ENCODE data around the gene RASSF1.
"Not testable (repeated sequence)": the region's sequence is repeated elsewhere in the genome, so short reads cannot be mapped to it uniquely, and the experiment has no call there.

Gene RASSF1

GRCh38 chr3:50299638-50299928, 41.1 kb downstream of the RASSF1 start:
- DNase-seq, result no peak

DNA sequence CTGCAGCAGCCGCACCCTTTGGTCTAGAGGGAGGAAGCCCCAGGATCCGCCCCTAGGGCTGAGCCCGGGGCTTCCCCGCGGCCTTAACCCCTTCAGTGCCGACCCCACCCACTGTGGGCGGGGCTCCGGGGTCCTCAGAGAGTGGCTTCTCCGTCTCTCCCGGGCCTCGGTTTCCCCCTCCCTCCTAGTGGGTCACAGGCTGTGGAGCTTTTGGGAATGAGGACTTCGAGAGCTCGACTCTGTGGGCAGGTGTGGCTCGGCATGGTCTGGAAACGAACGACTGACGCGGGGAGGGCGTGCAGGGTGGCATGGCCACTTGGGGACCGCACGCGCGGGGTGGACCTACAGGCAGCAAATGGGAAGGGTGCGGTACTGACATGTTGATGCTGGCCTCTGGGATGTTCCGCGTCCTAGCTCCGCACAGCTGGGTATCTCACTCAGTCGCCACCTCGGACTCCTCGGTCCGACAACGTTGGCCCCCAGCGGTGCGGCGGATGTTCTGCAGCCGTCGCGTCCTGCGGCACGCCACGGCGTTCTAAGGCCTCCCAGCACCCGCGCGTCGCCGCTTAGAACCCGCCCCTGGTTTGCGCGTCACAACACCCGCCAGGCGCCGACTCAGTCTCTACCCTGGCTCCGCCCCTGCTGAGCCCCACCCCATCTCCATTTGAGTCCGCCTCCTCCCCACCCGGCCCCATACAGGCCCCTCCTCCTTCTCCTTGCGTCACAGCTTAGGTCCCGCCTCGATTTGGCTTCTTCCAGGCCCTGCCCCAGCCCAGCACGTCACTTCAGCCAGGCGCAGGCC, 41.6 kb downstream of the RASSF1 start, which contains the start of the genes HYAL3 and NAA80:
Gene HYAL3 (minus strand): TSS at position 570 of the 802 bp plus-strand sequence. CDS start 3,803 bp downstream, outside the sequence.
Gene NAA80 (minus strand): TSS at position 570 of the 802 bp plus-strand sequence. CDS start 1,942 bp downstream, outside the sequence.
- DNase-seq, result peak; percentile 98 to 99 (median 99)

DNA sequence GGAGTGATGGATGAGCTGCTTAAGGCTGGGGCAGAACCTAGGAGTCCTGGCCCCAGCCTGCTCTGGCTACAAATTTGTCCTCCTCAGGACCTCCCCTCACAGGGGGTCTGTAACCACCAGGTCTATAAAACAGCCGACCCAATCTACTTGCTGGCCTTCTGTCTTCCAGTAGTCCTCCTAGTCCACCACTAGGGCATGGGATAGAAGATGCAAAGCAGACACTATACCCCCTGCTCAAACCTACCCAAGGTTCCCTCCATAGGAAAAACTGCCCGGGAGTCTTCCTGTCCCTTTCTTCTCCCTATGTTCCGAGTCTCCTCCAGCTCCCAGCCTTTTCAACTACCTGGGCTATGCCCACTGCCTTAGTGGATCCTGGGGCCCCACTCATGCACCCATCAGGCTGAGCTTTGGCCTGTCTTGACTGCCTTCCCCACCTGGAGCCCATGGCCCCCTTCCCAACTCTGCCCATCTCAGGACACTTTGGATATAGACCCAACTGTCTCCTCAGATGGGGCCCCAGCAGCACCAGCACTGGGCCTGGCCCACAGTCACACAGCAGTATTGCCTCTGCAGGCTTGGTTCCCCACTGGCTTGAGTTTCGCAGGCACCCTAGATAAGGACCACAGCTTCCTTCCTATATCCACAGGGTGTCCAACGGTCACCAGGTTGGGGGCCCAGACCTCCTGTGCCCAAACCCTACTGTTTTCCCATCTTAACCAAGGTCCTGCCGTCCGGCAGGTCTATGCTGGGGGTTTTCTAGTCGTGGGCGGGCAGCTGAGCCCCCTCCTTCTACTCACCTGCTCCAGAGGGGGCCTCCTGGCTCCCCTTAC, 42.5 kb downstream of the RASSF1 start:
- peak in 1 of 5 donors; percentile 36 for DNase-seq

DNA sequence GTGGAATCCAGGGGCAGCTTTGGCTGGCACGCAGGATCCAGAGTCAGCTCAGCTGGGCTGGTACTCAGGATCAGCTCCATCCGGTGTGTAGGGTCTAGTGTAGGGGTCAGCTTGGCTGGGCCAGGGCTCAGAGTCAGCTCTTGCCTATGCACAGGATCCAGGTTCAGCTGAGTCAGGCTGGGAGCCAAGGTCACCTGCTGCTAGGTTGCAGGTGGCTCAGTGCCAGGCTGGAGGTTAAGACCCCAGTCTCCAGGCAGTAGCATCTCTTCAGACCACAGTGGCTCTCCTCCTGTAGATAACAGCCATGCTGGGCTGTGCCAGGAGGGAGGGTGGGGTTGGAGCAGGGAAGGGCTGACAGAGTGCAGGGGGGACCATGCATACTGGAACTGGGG, 43.3 kb downstream of the RASSF1 start:
- DNase-seq, result no peak

GRCh38 chr3:50296721-50297383, 43.8 kb downstream of the RASSF1 start:
- no peak for DNase-seq

GRCh38 chr3:50295553-50296431, 44.8 kb downstream of the RASSF1 start:
- DNase-seq, result no peak

DNA sequence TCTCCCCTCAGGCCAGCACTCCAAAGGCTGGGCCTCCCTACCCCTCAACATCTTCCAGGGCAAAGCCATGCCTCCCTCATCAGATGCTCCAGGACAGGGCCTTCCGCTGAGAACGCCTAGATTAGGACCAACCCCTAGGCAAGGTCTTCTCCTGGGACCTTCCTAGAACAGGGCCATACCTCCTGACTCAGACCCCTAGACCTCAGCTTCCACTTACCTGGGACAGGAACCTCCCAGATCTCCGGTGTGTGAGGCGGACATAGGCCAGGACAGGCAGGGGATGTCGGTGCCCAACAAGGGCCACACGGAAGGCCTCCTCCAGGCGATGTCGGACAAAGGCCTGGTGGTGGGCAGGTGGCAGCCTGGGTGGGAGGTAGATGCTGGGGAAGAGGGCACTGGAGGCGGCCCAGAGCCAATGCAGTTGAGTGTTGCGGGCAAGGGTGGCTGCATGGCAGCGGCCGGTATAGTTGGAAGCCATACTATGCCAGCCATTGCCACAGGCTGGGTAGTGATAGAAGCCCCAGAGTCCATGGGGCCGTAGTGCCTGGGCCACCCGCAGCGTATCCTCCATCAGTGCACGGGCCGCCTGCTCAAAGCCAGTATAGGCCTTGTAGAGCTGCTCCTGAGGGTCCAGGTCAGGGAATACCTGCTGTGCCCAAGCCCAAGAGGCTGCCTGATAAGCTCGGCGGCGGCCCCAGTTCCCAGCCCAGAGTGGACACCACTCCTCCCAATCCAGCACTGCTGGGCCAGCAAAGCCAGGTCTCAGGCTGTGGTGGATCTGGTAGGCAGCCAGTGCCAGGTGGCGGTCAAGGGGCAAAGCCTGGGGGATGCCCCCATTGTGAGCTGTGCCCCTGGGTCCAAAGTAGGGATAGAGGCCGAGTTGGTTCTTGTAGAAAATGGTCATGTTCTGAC, 45.9 kb downstream of the RASSF1 start:
- no peak for DNase-seq

DNA sequence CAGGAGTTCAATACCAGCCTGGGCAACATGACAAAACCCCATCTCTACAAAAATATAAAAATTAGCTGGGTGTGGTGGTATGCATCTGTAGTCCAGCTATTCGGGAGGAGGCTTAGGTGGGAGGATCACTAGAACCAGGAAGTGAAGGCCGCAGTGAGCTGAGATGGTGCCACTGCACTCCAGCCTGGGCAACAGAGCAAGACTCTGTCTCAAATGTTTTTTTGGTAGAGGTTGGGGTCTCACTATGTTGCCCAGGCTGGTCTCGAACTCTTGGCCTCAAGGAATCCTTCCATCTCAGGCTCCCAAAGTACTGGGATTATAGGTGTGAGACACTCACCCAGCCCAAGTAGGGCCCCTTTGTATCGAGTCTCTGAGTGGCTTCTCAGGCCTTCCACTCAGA, 46.5 kb downstream of the RASSF1 start:
- no peak for DNase-seq

GRCh38 chr3:50293079-50293801, 47.4 kb downstream of the RASSF1 start:
- DNase-seq, result no peak

DNA sequence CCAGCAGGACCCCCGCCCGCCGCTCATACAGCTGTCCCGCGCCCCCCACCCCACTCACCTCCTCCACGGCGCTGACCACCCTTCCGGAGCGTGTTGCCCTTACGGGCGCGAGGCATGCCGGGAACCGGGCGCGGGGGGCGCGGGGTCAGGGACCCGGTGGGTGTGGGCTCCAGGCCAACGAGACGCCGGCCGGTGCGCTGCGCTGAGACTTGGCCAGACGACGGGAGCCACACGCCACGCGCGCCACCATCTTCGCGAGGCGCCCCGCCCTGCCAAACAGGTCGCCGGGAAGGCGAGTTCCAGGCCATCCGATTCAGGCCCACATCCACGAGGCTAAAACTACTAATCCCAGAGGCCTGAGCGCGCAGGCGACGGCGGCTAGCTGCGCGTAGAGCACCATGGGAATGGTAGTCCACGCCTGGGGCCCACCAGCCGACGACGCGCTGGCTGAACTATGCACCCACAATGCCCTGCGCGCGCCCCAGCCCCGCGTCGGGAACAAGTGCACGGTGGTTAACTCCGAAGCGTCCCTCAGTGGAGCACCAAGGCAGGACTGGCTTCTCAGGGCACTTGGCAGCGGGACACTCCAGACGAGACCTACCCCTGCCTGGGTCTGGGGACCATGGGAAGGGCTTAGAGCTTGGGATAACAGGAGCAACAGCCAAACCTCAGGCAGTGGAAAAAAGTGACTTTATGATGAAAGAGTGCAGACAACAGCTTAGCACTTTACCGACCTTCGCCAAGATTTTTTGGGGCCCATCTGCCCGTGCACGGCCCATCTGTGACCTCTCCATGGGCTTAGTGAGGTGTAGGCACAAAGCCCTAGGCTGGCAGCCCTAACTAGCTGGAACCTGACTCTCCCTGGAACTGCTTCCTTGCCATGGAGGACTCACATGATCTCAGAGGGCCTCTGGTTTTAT, 48.2 kb downstream of the RASSF1 start, which contains the start of gene IFRD2:
Gene IFRD2 (minus strand): TSS at position 271 of the 920 bp plus-strand sequence. CDS start 155 bp downstream, at position 116.
- peak; percentile 90 to 98 (median 94) for DNase-seq

DNA sequence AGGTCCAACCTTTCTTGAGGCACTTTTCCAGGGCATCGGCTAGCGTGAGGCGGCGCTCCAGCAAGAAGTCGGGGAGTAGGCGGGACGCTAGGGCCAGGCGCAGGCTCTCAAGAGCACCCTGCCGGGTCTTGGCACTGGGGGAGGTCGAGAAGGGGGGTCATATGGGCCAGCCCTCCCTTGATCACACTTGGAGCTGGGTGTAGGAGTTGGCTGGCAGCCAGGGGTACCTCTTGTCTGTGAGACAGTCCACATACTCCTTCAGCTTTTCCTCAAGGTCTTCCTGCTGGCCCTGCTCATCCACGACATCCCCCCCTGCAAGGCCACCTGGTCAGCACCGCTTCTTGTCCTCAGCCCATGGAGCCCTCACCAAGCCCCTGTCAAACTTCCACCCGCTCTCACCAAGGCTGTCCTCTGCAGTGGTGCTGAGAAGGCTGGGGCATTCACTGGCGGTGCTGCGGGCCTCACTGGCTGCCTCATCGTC, 50.4 kb downstream of the RASSF1 start:
- no peak for DNase-seq

DNA sequence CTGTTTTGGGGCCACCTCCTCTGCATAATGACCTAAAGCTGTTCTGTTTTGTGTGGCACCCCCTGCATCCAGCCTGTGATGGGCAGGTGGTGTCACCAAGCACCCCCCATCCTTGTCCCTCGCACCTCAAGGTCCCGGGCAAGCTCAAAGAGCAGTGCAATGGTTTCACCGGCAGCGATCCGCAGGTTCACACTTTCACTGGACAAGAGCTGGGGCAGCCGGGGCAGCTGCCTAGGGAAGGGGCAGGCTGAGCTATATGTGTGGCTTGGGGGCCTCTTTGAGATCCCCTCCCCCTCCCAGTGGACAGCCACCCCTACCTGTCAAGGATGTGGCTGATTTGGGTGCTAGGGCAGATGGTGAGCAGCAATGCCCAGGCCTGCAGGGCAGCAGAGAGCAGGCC, 51.5 kb downstream of the RASSF1 start:
- no peak for DNase-seq

DNA sequence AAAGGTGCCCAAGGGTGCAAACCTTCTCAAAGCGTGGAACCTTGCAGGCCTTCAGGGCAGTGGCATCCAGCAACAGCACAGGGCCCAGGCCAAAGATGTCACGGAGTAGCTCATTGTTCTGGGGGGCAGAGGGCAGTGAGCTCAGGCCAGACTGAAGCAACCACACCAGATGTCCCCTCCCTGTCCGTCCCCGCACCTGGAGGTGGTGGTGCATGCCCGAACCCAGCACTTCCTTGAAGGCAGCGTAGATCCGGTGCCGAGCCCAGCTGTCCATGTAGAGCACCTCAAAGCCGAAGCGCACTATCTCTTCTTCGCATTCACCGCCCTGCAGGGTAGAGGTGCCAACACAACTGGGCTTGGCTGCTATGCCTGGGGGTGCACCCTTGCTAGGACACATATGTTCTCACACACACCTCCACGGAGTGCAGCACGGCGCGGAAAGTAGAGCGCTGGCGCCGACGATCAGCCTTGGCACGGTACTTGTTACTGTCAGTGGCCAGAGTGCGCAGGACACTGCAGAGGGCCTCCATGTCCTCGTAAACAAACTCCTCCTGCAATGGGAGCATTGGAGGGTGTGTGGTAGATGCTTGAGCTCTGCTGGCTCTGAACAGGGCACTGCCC, 52.1 kb downstream of the RASSF1 start:
- DNase-seq, result no peak

DNA sequence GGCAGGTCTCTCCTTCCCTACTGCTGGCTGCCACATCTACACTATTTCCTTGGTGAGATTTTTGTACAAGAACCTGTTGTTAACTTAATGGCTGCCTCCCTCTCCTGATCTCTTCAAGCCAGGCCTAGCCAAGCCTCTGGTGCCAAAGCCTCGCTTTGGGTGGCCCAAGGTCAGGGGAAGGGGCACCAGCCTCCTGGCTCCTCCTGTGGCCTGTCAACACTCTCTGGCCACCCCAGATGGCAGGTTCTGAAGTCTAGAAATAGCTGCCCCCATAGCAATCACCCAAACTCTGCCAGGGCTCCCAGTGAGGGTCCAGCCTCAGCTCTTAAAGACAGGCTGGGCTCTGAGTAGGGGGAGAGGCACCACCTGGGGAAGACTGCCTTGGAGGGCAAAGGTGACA, 53.4 kb downstream of the RASSF1 start:
- no peak for DNase-seq

DNA sequence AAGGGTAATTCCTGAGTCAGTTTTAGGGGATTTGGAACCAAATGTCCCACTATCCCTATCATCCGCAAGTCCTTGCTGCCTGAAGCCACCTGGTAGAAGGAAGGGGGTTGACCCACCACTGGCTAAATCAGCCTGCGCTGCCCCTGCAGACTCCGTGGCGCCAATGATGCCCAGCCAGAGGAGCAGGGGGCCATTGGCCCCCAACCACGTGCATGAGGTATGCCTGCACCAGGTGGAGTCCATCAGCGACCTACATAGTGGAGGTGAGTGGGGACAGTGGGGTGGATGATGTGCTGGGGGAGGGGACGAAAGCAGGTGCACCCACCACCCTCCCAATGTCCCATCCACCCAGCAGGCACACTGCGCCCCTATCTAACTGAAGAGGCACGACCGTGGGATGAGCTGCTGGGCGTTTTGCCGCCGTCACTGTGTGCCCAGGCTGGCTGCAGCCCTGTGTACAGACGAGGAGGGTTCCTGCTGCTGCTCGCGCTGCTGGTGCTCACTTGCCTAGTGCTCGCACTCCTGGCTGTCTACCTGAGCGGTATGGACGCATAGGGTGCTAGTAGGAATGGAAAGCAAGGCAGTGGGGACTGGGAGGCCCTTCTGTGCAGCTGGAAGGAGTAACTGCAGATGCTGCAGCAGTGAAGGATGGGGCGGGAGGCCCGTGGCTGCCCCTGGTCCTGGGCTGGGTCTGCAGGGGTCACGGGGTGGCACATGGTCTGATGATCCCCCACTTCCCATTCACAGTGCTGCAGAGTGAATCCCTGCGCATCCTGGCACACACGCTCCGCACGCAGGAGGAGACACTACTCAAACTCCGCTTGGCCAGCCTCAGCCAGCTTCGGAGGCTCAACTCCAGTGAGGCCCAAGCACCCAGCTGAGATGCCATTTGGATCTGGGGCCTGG, 54.1 kb downstream of the RASSF1 start:
- DNase-seq, result no peak

DNA sequence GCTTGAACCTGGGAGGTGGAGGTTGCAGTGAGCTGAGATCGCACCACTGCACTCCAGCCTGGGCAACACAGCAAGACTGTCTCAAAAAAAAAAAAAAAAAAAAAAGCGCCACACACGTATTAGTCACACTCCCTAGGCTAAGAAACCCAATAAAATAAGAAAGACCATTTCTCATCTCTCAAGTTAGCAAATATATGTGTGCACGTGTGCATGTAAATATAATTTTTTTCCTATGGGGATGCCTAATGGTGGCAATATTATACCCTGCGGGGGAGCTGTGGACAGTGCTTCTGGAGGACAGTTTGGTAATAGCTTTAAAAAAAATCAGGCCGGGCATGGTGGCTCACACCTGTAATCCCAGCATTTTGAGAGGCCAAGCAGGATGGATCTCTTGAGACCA, 56.5 kb downstream of the RASSF1 start:
- not testable (repeated sequence) for DNase-seq
